HepG2 (cell line): ENCODE results near the gene PEX14. TPM values are rescaled to one million over a fixed set of nuclear protein-coding genes. Genes with fewer than 3 reads are reported as not detected.

Experiments used
- ATAC-seq: fragments of 200-7000 bp; cut with Tn5 transposase; 3 replicates; pipeline ENCODE4 v1.9.1; 2020; ENCODE audit warnings: mild to moderate bottlenecking, moderate library complexity
- BruUV-seq: library from RNA; stranded (reverse); fragments of 400-500 nt; replicated peaks from 2 replicates; lab custom pipeline; 2021; lab: Mats Ljungman, UMichigan
- CTCF ChIA-PET: fragments of 300-600 bp; formaldehyde crosslinking; extraction: SDS; loops from one replicate; lab custom pipeline; 2021; ENCODE audit warnings: low total read pairs, inconsistent platforms, low intra/inter-chr PET ratio; lab: Yijun Ruan, JAX
- POLR2A ChIA-PET: fragments of 350-600 bp; sonication (Branson Sonifier 250); formaldehyde crosslinking; loops from one replicate; lab custom pipeline; 2020; ENCODE audit warnings: antibody characterized with exemption, inconsistent platforms; lab: Yijun Ruan, JAX
- DNase-seq: peaks from one replicate; pipeline ENCODE4 v3.0.0-alpha.2; 2015; ENCODE audit warnings: low spot score
- FAIRE-seq: peaks from 3 replicates; lab custom pipeline; 2011; peaks lifted over from hg19 to GRCh38; lab: Jason Lieb, UNC
- H2AFZ ChIP-seq: one replicate; pipeline ENCODE4 v1.6.1; 2011; ENCODE audit warnings: low read length, inconsistent platforms
- H3K27ac ChIP-seq: fragments of 300-600 bp; 3 replicates; pipeline ENCODE4 v1.8.0; 2011; ENCODE audit warnings: mixed run types, mild to moderate bottlenecking, mixed read lengths, low read length, inconsistent platforms; ENCODE audit not compliant: insufficient read depth; ENCODE audit errors: extremely low read length
- H3K27me3 ChIP-seq, 2 experiments: fragments of 200-600 bp in 1 of 2; 2 replicates in 1 of 2; 3 replicates in 1 of 2; pipeline versions ENCODE4 v1.6.0 to v1.8.0; 2011; ENCODE audit warnings: low read length in 2 of 2, mild to moderate bottlenecking in 2 of 2, moderate library complexity in 2 of 2, inconsistent platforms in 1 of 2; ENCODE audit not compliant: insufficient read depth in 2 of 2, control insufficient read depth in 1 of 2
- H3K36me3 ChIP-seq, 2 experiments: fragments of 200-600 bp in 1 of 2; replicated peaks in 1 of 2; 2 replicates in 1 of 2; 3 replicates in 1 of 2; pipeline versions ENCODE4 v1.5.1 to v1.8.0; 2011; ENCODE audit warnings: low read length in 2 of 2, inconsistent platforms in 1 of 2; ENCODE audit not compliant: insufficient read depth in 2 of 2, control insufficient read depth in 1 of 2
- H3K4me1 ChIP-seq: 2 replicates; pipeline ENCODE4 v1.5.1; 2012; ENCODE audit warnings: low read length, inconsistent platforms; ENCODE audit not compliant: insufficient read depth
- H3K4me2 ChIP-seq: 2 replicates; pipeline ENCODE4 v1.6.0; 2011; ENCODE audit warnings: low read depth, low read length, inconsistent platforms
- H3K4me3 ChIP-seq, 3 experiments: fragments of 200-600 bp in 1 of 3; sonication (generic), shearing (Covaris generic) in 1 of 3; replicated peaks in 1 of 3; 2 replicates each; pipeline ENCODE4 v1.5.1; 2011 to 2016; ENCODE audit warnings: low read length in 3 of 3, inconsistent platforms in 2 of 3, low read depth in 2 of 3, mild to moderate bottlenecking in 2 of 3, control low read depth in 1 of 3, mixed read lengths in 1 of 3; ENCODE audit not compliant: insufficient read depth in 1 of 3
- H3K79me2 ChIP-seq: one replicate; pipeline ENCODE4 v1.6.1; 2011; ENCODE audit warnings: low read length, inconsistent platforms; ENCODE audit not compliant: insufficient read depth
- H3K9ac ChIP-seq: 2 replicates; pipeline ENCODE4 v1.6.0; 2011; ENCODE audit warnings: mild to moderate bottlenecking, low read depth, low read length, inconsistent platforms; ENCODE audit not compliant: insufficient read depth
- H3K9me3 ChIP-seq: 2 replicates; pipeline ENCODE4 v1.5.1; 2012; ENCODE audit warnings: mild to moderate bottlenecking, low read length
- H4K20me1 ChIP-seq: 2 replicates; pipeline ENCODE4 v1.6.0; 2011; ENCODE audit warnings: inconsistent platforms, mild to moderate bottlenecking, low read length, moderate library complexity; ENCODE audit not compliant: insufficient read depth
- HNRNPL ChIP-seq: fragments of 200-400 bp; formaldehyde crosslinking; IDR thresholded peaks from 2 replicates; pipeline ENCODE4 v1.6.1; 2017; ENCODE audit warnings: mild to moderate bottlenecking, low read depth, low read length
- HOXA5 ChIP-seq: sonication (generic); formaldehyde crosslinking; IDR thresholded peaks from 2 replicates; pipeline ENCODE4 v1.4.0; 2020; ENCODE audit warnings: missing genetic modification reagents
- MATR3 ChIP-seq: sonication (generic); formaldehyde crosslinking; IDR thresholded peaks from 2 replicates; pipeline ENCODE4 v1.4.0; 2020; ENCODE audit warnings: missing genetic modification reagents
- MBNL3 ChIP-seq: fragments of 250-450 bp; sonication (Bioruptor Pico); conservative IDR thresholded peaks from 2 replicates; pipeline ENCODE4 v1.8.0; 2022; ENCODE audit warnings: mild to moderate bottlenecking, inconsistent platforms
- SMARCE1 ChIP-seq: fragments of 450-650 bp; IDR thresholded peaks from 2 replicates; pipeline ENCODE4 v1.6.1; 2017; ENCODE audit warnings: borderline replicate concordance
- ZNF292 ChIP-seq: sonication (generic); formaldehyde crosslinking; IDR thresholded peaks from 2 replicates; pipeline ENCODE4 v1.8.1; 2022; ENCODE audit warnings: mild to moderate bottlenecking, low read depth, missing genetic modification reagents, borderline replicate concordance
- ZNF510 ChIP-seq: sonication (generic); formaldehyde crosslinking; IDR thresholded peaks from 2 replicates; pipeline ENCODE4 v1.4.0; 2020; ENCODE audit warnings: low read depth, mild to moderate bottlenecking, missing genetic modification reagents
- ZNF598 ChIP-seq: sonication (generic); formaldehyde crosslinking; IDR thresholded peaks from 2 replicates; pipeline ENCODE4 v1.5.1; 2020; ENCODE audit warnings: mild to moderate bottlenecking, missing genetic modification reagents, borderline replicate concordance
- ZNF737 ChIP-seq: sonication (generic); formaldehyde crosslinking; IDR thresholded peaks from 2 replicates; pipeline ENCODE4 v1.5.0; 2020; ENCODE audit warnings: missing genetic modification reagents, mild to moderate bottlenecking, borderline replicate concordance
- WGBS: methylation state at CpG from one replicate; pipeline ENCODE4 v1.1.6; 2017; ENCODE audit warnings: low lambda C conversion rate; 5-methylcytosine and 5-hydroxymethylcytosine counted together
- in situ Hi-C: cut with HindIII; loops from 2 replicates; pipeline ENCODE4 v1.10.0; 2017; ENCODE audit warnings: low pct_unique_long_range_greater_than_20kb; ENCODE audit not compliant: extremely low pct_ligation_motif_present
- intact Hi-C: fragments of 100-400 bp; cut with micrococcal nuclease; formaldehyde crosslinking; loops from one replicate; pipeline ENCODE4 v1.10.0; 2022; ENCODE audit not compliant: unreplicated experiment
- polyA plus RNA-seq, 8 experiments: library from polyadenylated mRNA; depleted of rRNA in 3 of 8; stranded (reverse) in 7 of 8; unstranded in 1 of 8; fragments of >200 nt; fragmentation: Illumina TruSeq in 4 of 8; extraction: Trizol in 4 of 8; gene quantifications; 2 replicates each; pipeline versions ENCODE4 v1.2.1 to v1.2.3, GENCODE V29; 2011 to 2016; ENCODE audit warnings: low read depth in 4 of 8, missing spikeins in 1 of 8, mixed read lengths in 1 of 8; ENCODE audit not compliant: insufficient read depth in 1 of 8
- total RNA-seq, 5 experiments: library from RNA; depleted of rRNA; stranded (reverse); fragments of >200 nt; fragmentation: Illumina TruSeq; extraction: Trizol; gene quantifications; 2 replicates each; pipeline ENCODE4 v1.2.3, GENCODE V29; 2016; ENCODE audit warnings: low read depth in 1 of 5
- TF ChIP-seq, protein P1 (sequence below): sonication (generic); formaldehyde crosslinking; IDR thresholded peaks from 2 replicates; pipeline ENCODE4 v1.5.0; 2020; ENCODE audit warnings: mild to moderate bottlenecking, missing genetic modification reagents, moderate library complexity
- TF ChIP-seq, protein P2 (sequence below): sonication (generic); formaldehyde crosslinking; IDR thresholded peaks from 2 replicates; pipeline ENCODE4 v1.4.0; 2020; ENCODE audit warnings: missing genetic modification reagents

PEX14 gene
- total and polyA plus RNA-seq, 2 of the 13 experiments (the other 11 are each of a cell fraction or from before 2014, with no cell fraction given) = 6.5 to 9.9 TPM

DNA sequence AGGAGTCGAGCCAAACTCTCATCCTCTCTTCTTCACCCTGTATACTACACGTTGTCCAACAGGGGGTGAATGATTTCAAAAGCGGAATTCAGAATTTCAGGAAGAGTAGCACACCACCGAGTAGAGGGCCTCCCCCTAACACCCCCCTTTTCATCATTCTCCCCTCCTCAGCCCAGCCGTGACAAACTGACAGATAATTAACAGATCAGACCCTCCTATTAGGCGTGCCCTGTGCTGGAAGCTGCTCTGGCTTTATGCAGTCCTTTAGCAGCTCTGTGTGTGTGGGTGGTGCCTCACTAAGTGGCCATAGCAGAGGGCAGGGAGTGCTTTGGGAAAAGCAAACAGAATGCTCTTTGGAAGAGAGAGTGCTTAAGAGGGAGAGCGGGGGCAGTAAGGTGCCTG is 44.3 kb downstream of the PEX14 start:
- Histone ChIP-seq H3K27me3 (no peaks in the 10 kb centered on the region), H3K36me3 (no peaks in the 10 kb centered on the region), H3K79me2 (peaks cover 19% of the 10 kb centered on the region), H3K4me2 (peak overlapping the region; percentile 49), H3K9me3 (no peaks in the 10 kb centered on the region), H3K9ac (no peak overlapping the region), H2AFZ (no peak overlapping the region), H3K4me1 (peaks cover 71% of the 10 kb centered on the region), H3K4me3 (no peak overlapping the region; a peak in 1 of 6 replicates), H4K20me1 (peaks cover 15% of the 10 kb centered on the region), H3K27ac (peak overlapping the region; percentile 4)
- CTCF ChIA-PET = no interaction called here
- intact Hi-C loops (loop anchor here (10.0 kb wide), 2 partner anchors 76 to 106 kb away; no protein-coding TSS in a partner anchor), in situ Hi-C loops (no loop called here)
- no peak for TF ChIP-seq ZNF737 (CRISPR knock-in tag)
- TF ChIP-seq, protein P1, sequence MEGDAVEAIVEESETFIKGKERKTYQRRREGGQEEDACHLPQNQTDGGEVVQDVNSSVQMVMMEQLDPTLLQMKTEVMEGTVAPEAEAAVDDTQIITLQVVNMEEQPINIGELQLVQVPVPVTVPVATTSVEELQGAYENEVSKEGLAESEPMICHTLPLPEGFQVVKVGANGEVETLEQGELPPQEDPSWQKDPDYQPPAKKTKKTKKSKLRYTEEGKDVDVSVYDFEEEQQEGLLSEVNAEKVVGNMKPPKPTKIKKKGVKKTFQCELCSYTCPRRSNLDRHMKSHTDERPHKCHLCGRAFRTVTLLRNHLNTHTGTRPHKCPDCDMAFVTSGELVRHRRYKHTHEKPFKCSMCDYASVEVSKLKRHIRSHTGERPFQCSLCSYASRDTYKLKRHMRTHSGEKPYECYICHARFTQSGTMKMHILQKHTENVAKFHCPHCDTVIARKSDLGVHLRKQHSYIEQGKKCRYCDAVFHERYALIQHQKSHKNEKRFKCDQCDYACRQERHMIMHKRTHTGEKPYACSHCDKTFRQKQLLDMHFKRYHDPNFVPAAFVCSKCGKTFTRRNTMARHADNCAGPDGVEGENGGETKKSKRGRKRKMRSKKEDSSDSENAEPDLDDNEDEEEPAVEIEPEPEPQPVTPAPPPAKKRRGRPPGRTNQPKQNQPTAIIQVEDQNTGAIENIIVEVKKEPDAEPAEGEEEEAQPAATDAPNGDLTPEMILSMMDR (CRISPR knock-in tag) = peak; percentile 26; the same call in 1 of the 2 replicates
- TF ChIP-seq ZNF292 (CRISPR knock-in tag) = peak; percentile 52; the same call in 1 of the 2 replicates
- peak; percentile 50; the same call in 1 of the 2 replicates for TF ChIP-seq ZNF598 (CRISPR knock-in tag)
- 37% methylated on average over 7 of the region's 7 CpGs for WGBS
- BruUV-seq = no TSS peak
- ATAC-seq (peak; percentile 82), DNase-seq (peak; percentile 39), FAIRE-seq (peak; percentile 77)
- POLR2A ChIA-PET = interaction anchor here (1.0 kb wide), 1 partner anchor 167 kb away, joined by 5 read pairs; no protein-coding TSS in a partner anchor

DNA sequence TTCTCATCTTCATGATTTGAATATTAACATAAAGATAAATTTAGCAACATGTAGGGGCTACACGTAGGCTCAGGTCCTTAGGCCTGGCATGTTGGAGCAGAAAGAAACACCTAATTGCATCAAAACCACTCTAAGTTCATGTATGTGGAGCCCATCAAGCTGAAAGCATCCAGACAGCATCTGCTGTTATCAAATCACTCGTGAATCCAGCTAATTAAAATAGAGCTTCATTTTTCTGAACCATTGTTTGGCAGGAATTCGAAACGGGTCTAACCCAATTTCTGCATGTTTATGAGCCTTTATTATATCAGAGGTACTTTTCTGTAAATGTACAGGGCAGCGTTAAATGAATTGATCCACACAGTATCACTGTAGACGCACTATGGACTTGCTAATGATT is 45.7 kb downstream of the PEX14 start:
- no peak overlapping the region for H3K27ac ChIP-seq
- H3K27me3 ChIP-seq = no peaks in the 10 kb centered on the region
- FAIRE-seq (no peak), ATAC-seq (no peak), DNase-seq (no peak)
- no peak overlapping the region for H3K4me2 ChIP-seq
- H4K20me1 ChIP-seq = peaks cover 8% of the 10 kb centered on the region
- H2AFZ ChIP-seq = no peak overlapping the region
- no peak overlapping the region for H3K9ac ChIP-seq
- no TSS peak for BruUV-seq
- ChIA-PET CTCF (no interaction called here), POLR2A (no interaction called here)
- H3K4me3 ChIP-seq = no peak overlapping the region
- intact Hi-C loops (no loop called here), in situ Hi-C loops (no loop called here)
- WGBS = 96% methylated on average over 6 of the region's 6 CpGs
- H3K79me2 ChIP-seq = peaks cover 12% of the 10 kb centered on the region
- no peaks in the 10 kb centered on the region for H3K36me3 ChIP-seq
- peaks cover 57% of the 10 kb centered on the region for H3K4me1 ChIP-seq
- H3K9me3 ChIP-seq = no peaks in the 10 kb centered on the region
- TF ChIP-seq MATR3 (no peak), ZNF510 (no peak), HNRNPL (no peak), HOXA5 (CRISPR knock-in tag) (no peak), MBNL3 (CRISPR knock-in tag) (no peak), SMARCE1 (no peak)
- TF ChIP-seq, protein P2, sequence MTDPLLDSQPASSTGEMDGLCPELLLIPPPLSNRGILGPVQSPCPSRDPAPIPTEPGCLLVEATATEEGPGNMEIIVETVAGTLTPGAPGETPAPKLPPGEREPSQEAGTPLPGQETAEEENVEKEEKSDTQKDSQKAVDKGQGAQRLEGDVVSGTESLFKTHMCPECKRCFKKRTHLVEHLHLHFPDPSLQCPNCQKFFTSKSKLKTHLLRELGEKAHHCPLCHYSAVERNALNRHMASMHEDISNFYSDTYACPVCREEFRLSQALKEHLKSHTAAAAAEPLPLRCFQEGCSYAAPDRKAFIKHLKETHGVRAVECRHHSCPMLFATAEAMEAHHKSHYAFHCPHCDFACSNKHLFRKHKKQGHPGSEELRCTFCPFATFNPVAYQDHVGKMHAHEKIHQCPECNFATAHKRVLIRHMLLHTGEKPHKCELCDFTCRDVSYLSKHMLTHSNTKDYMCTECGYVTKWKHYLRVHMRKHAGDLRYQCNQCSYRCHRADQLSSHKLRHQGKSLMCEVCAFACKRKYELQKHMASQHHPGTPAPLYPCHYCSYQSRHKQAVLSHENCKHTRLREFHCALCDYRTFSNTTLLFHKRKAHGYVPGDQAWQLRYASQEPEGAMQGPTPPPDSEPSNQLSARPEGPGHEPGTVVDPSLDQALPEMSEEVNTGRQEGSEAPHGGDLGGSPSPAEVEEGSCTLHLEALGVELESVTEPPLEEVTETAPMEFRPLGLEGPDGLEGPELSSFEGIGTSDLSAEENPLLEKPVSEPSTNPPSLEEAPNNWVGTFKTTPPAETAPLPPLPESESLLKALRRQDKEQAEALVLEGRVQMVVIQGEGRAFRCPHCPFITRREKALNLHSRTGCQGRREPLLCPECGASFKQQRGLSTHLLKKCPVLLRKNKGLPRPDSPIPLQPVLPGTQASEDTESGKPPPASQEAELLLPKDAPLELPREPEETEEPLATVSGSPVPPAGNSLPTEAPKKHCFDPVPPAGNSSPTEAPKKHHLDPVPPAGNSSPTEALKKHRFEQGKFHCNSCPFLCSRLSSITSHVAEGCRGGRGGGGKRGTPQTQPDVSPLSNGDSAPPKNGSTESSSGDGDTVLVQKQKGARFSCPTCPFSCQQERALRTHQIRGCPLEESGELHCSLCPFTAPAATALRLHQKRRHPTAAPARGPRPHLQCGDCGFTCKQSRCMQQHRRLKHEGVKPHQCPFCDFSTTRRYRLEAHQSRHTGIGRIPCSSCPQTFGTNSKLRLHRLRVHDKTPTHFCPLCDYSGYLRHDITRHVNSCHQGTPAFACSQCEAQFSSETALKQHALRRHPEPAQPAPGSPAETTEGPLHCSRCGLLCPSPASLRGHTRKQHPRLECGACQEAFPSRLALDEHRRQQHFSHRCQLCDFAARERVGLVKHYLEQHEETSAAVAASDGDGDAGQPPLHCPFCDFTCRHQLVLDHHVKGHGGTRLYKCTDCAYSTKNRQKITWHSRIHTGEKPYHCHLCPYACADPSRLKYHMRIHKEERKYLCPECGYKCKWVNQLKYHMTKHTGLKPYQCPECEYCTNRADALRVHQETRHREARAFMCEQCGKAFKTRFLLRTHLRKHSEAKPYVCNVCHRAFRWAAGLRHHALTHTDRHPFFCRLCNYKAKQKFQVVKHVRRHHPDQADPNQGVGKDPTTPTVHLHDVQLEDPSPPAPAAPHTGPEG = no peak
